HepG2 (cell line): ENCODE data around the gene NBEA. TPM values are rescaled to one million over a fixed set of nuclear protein-coding genes. Genes with fewer than 3 reads are reported as not detected.

Experiments used
- ATAC-seq: fragments of 200-7000 bp; cut with Tn5 transposase; 3 replicates; pipeline ENCODE4 v1.9.1; 2020; ENCODE audit warnings: mild to moderate bottlenecking, moderate library complexity
- BruUV-seq: library from RNA; stranded (reverse); fragments of 400-500 nt; replicated peaks from 2 replicates; lab custom pipeline; 2021; lab: Mats Ljungman, UMichigan
- CTCF ChIA-PET: fragments of 300-600 bp; formaldehyde crosslinking; extraction: SDS; loops from one replicate; lab custom pipeline; 2021; ENCODE audit warnings: low total read pairs, inconsistent platforms, low intra/inter-chr PET ratio; lab: Yijun Ruan, JAX
- POLR2A ChIA-PET: fragments of 350-600 bp; sonication (Branson Sonifier 250); formaldehyde crosslinking; loops from one replicate; lab custom pipeline; 2020; ENCODE audit warnings: antibody characterized with exemption, inconsistent platforms; lab: Yijun Ruan, JAX
- DNase-seq: peaks from one replicate; pipeline ENCODE4 v3.0.0-alpha.2; 2015; ENCODE audit warnings: low spot score
- FAIRE-seq: peaks from 3 replicates; lab custom pipeline; 2011; peaks lifted over from hg19 to GRCh38; lab: Jason Lieb, UNC
- H2AFZ ChIP-seq: one replicate; pipeline ENCODE4 v1.6.1; 2011; ENCODE audit warnings: low read length, inconsistent platforms
- H3K27ac ChIP-seq: fragments of 300-600 bp; 3 replicates; pipeline ENCODE4 v1.8.0; 2011; ENCODE audit warnings: mixed run types, mild to moderate bottlenecking, mixed read lengths, low read length, inconsistent platforms; ENCODE audit not compliant: insufficient read depth; ENCODE audit errors: extremely low read length
- H3K27me3 ChIP-seq, 2 experiments: fragments of 200-600 bp in 1 of 2; 2 replicates in 1 of 2; 3 replicates in 1 of 2; pipeline versions ENCODE4 v1.6.0 to v1.8.0; 2011; ENCODE audit warnings: low read length in 2 of 2, mild to moderate bottlenecking in 2 of 2, moderate library complexity in 2 of 2, inconsistent platforms in 1 of 2; ENCODE audit not compliant: insufficient read depth in 2 of 2, control insufficient read depth in 1 of 2
- H3K36me3 ChIP-seq, 2 experiments: fragments of 200-600 bp in 1 of 2; replicated peaks in 1 of 2; 2 replicates in 1 of 2; 3 replicates in 1 of 2; pipeline versions ENCODE4 v1.5.1 to v1.8.0; 2011; ENCODE audit warnings: low read length in 2 of 2, inconsistent platforms in 1 of 2; ENCODE audit not compliant: insufficient read depth in 2 of 2, control insufficient read depth in 1 of 2
- H3K4me1 ChIP-seq: 2 replicates; pipeline ENCODE4 v1.5.1; 2012; ENCODE audit warnings: low read length, inconsistent platforms; ENCODE audit not compliant: insufficient read depth
- H3K4me2 ChIP-seq: 2 replicates; pipeline ENCODE4 v1.6.0; 2011; ENCODE audit warnings: low read depth, low read length, inconsistent platforms
- H3K4me3 ChIP-seq, 3 experiments: fragments of 200-600 bp in 1 of 3; sonication (generic), shearing (Covaris generic) in 1 of 3; replicated peaks in 1 of 3; 2 replicates each; pipeline ENCODE4 v1.5.1; 2011 to 2016; ENCODE audit warnings: low read length in 3 of 3, inconsistent platforms in 2 of 3, low read depth in 2 of 3, mild to moderate bottlenecking in 2 of 3, control low read depth in 1 of 3, mixed read lengths in 1 of 3; ENCODE audit not compliant: insufficient read depth in 1 of 3
- H3K79me2 ChIP-seq: one replicate; pipeline ENCODE4 v1.6.1; 2011; ENCODE audit warnings: low read length, inconsistent platforms; ENCODE audit not compliant: insufficient read depth
- H3K9ac ChIP-seq: 2 replicates; pipeline ENCODE4 v1.6.0; 2011; ENCODE audit warnings: mild to moderate bottlenecking, low read depth, low read length, inconsistent platforms; ENCODE audit not compliant: insufficient read depth
- H3K9me3 ChIP-seq: 2 replicates; pipeline ENCODE4 v1.5.1; 2012; ENCODE audit warnings: mild to moderate bottlenecking, low read length
- H4K20me1 ChIP-seq: 2 replicates; pipeline ENCODE4 v1.6.0; 2011; ENCODE audit warnings: inconsistent platforms, mild to moderate bottlenecking, low read length, moderate library complexity; ENCODE audit not compliant: insufficient read depth
- AFF4 ChIP-seq: sonication (generic); formaldehyde crosslinking; IDR thresholded peaks from 2 replicates; pipeline ENCODE4 v1.4.0; 2020; ENCODE audit warnings: missing genetic modification reagents
- AGO1 ChIP-seq: fragments of 200-400 bp; formaldehyde crosslinking; IDR thresholded peaks from 2 replicates; pipeline ENCODE4 v1.6.1; 2017; ENCODE audit warnings: mild to moderate bottlenecking, low read depth, low read length, moderate library complexity; ENCODE audit not compliant: poor library complexity, severe bottlenecking
- HDAC2 ChIP-seq: sonication (generic); formaldehyde crosslinking; IDR thresholded peaks from 2 replicates; pipeline ENCODE4 v1.4.0; 2020; ENCODE audit warnings: missing genetic modification reagents
- NFE2L1 ChIP-seq: sonication (generic); formaldehyde crosslinking; IDR thresholded peaks from 2 replicates; pipeline ENCODE4 v1.4.0; 2020; ENCODE audit warnings: missing genetic modification reagents, mild to moderate bottlenecking, borderline replicate concordance
- RARG ChIP-seq: sonication (generic); formaldehyde crosslinking; IDR thresholded peaks from 2 replicates; pipeline ENCODE4 v1.4.0; 2020; ENCODE audit warnings: low read depth, mild to moderate bottlenecking, missing genetic modification reagents
- REL ChIP-seq: sonication (generic); formaldehyde crosslinking; conservative IDR thresholded peaks from 2 replicates; pipeline ENCODE4 v1.8.0; 2022; ENCODE audit warnings: mild to moderate bottlenecking, missing genetic modification reagents, moderate library complexity
- RFX5 ChIP-seq: IDR thresholded peaks from 2 replicates; pipeline ENCODE4 v1.6.1; 2011; ENCODE audit warnings: low read depth, low read length, improper control_type of control experiment
- XRCC5 ChIP-seq: fragments of 200-400 bp; formaldehyde crosslinking; optimal IDR thresholded peaks from 2 replicates; pipeline ENCODE3; 2017; ENCODE audit warnings: mild to moderate bottlenecking, low read length
- ZGPAT ChIP-seq: IDR thresholded peaks from 2 replicates; pipeline ENCODE4 v1.6.1; 2016; ENCODE audit warnings: mild to moderate bottlenecking
- ZMAT5 ChIP-seq: sonication (generic); formaldehyde crosslinking; IDR thresholded peaks from 2 replicates; pipeline ENCODE4 v1.5.0; 2020; ENCODE audit warnings: mild to moderate bottlenecking, low read depth, missing genetic modification reagents, borderline replicate concordance
- ZNF296 ChIP-seq: sonication (generic); formaldehyde crosslinking; conservative IDR thresholded peaks from 2 replicates; pipeline ENCODE4 v1.5.0; 2020; ENCODE audit warnings: mild to moderate bottlenecking, missing genetic modification reagents
- ZNF383 ChIP-seq: sonication (generic); formaldehyde crosslinking; IDR thresholded peaks from 2 replicates; pipeline ENCODE4 v1.4.0; 2020; ENCODE audit warnings: missing genetic modification reagents, mild to moderate bottlenecking, borderline replicate concordance
- ZNF546 ChIP-seq: sonication (generic); formaldehyde crosslinking; conservative IDR thresholded peaks from 2 replicates; pipeline ENCODE4 v1.8.1; 2023; ENCODE audit warnings: mild to moderate bottlenecking, missing genetic modification reagents
- ZNF562 ChIP-seq: sonication (generic); formaldehyde crosslinking; IDR thresholded peaks from 2 replicates; pipeline ENCODE4 v1.8.0; 2022; ENCODE audit warnings: missing genetic modification reagents, borderline replicate concordance
- WGBS: methylation state at CpG from one replicate; pipeline ENCODE4 v1.1.6; 2017; ENCODE audit warnings: low lambda C conversion rate; 5-methylcytosine and 5-hydroxymethylcytosine counted together
- in situ Hi-C: cut with HindIII; loops from 2 replicates; pipeline ENCODE4 v1.10.0; 2017; ENCODE audit warnings: low pct_unique_long_range_greater_than_20kb; ENCODE audit not compliant: extremely low pct_ligation_motif_present
- intact Hi-C: fragments of 100-400 bp; cut with micrococcal nuclease; formaldehyde crosslinking; loops from one replicate; pipeline ENCODE4 v1.10.0; 2022; ENCODE audit not compliant: unreplicated experiment
- polyA plus RNA-seq, 8 experiments: library from polyadenylated mRNA; depleted of rRNA in 3 of 8; stranded (reverse) in 7 of 8; unstranded in 1 of 8; fragments of >200 nt; fragmentation: Illumina TruSeq in 4 of 8; extraction: Trizol in 4 of 8; gene quantifications; 2 replicates each; pipeline versions ENCODE4 v1.2.1 to v1.2.3, GENCODE V29; 2011 to 2016; ENCODE audit warnings: low read depth in 4 of 8, missing spikeins in 1 of 8, mixed read lengths in 1 of 8; ENCODE audit not compliant: insufficient read depth in 1 of 8
- total RNA-seq, 5 experiments: library from RNA; depleted of rRNA; stranded (reverse); fragments of >200 nt; fragmentation: Illumina TruSeq; extraction: Trizol; gene quantifications; 2 replicates each; pipeline ENCODE4 v1.2.3, GENCODE V29; 2016; ENCODE audit warnings: low read depth in 1 of 5
- TF ChIP-seq, protein P1 (sequence below): sonication (generic); formaldehyde crosslinking; IDR thresholded peaks from 2 replicates; pipeline ENCODE4 v1.5.1; 2020; ENCODE audit warnings: missing genetic modification reagents, mild to moderate bottlenecking, borderline replicate concordance

Gene NBEA
- total and polyA plus RNA-seq, 2 of the 13 experiments (the other 11 are each of a cell fraction or from before 2014, with no cell fraction given): 2.7 to 2.8 TPM

DNA sequence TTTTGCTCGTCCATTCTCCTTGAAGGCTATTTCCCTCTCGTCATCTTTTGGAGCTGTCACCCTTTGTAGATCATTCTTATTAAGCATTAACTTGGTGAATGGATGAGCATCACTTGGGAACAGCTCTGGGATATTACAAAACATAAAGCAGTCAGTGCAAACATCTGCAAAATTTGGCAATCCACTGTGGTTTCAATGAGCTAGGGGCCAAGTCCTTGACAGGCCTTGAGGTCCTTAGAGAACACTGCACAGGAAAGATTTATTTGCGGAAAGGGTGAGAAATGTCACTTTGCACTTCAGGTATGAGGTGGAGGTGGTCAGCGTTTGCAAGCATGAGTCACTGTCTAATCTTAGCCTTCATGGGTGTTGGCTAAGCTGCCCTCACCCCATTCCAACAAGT, 774.1 kb downstream of the NBEA start (continued):
- TF ChIP-seq NFE2L1 (CRISPR knock-in tag): no peak
- no peak for TF ChIP-seq AFF4 (CRISPR knock-in tag)

- Histone ChIP-seq H3K27ac (no peak overlapping the region), H3K9me3 (no peaks in the 10 kb centered on the region), H4K20me1 (0 out of 2 replicates have a peak, but pooled peaks cover 2% of the 10 kb centered on the region), H2AFZ (no peak overlapping the region), H3K4me2 (no peak overlapping the region), H3K4me3 (no peak overlapping the region), H3K79me2 (no peaks in the 10 kb centered on the region), H3K27me3 (peaks cover 0 to 11% of the 10 kb centered on the region in 2 experiments; a peak in 1 of 5 replicates), H3K4me1 (0 out of 2 replicates have a peak, but pooled peaks cover 10% of the 10 kb centered on the region), H3K9ac (no peak overlapping the region), H3K36me3 (no peaks in the 10 kb centered on the region)
- CTCF ChIA-PET: no interaction called here
- intact Hi-C loops: no loop called here
- POLR2A ChIA-PET: no interaction called here
- DNase-seq (no peak), FAIRE-seq (no peak), ATAC-seq (no peak)
- in situ Hi-C loops: loop anchor here (25.0 kb wide), 1 partner anchor 504 kb away; no protein-coding TSS in a partner anchor
- 20% methylated on average over 1 of the region's 15 CpGs for WGBS
- BruUV-seq: no TSS peak
- TF ChIP-seq REL (CRISPR knock-in tag) (no peak), ZMAT5 (CRISPR knock-in tag) (no peak), ZGPAT (CRISPR knock-in tag) (no peak), AGO1 (no peak), ZNF296 (CRISPR knock-in tag) (no peak), ZNF546 (CRISPR knock-in tag) (no peak), ZNF383 (no peak), ZNF562 (CRISPR knock-in tag) (no peak), XRCC5 (no peak), HDAC2 (no peak), RARG (no peak), RFX5 (no peak)
- TF ChIP-seq, protein P1, sequence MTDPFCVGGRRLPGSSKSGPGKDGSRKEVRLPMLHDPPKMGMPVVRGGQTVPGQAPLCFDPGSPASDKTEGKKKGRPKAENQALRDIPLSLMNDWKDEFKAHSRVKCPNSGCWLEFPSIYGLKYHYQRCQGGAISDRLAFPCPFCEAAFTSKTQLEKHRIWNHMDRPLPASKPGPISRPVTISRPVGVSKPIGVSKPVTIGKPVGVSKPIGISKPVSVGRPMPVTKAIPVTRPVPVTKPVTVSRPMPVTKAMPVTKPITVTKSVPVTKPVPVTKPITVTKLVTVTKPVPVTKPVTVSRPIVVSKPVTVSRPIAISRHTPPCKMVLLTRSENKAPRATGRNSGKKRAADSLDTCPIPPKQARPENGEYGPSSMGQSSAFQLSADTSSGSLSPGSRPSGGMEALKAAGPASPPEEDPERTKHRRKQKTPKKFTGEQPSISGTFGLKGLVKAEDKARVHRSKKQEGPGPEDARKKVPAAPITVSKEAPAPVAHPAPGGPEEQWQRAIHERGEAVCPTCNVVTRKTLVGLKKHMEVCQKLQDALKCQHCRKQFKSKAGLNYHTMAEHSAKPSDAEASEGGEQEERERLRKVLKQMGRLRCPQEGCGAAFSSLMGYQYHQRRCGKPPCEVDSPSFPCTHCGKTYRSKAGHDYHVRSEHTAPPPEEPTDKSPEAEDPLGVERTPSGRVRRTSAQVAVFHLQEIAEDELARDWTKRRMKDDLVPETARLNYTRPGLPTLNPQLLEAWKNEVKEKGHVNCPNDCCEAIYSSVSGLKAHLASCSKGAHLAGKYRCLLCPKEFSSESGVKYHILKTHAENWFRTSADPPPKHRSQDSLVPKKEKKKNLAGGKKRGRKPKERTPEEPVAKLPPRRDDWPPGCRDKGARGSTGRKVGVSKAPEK (CRISPR knock-in tag): no peak
These were observed 774.7 kb downstream of the NBEA start for GRCh38 chr13:35716729-35717128.
